ENCODE data around the gene KLHDC4.
"Not testable (repeated sequence)": the region's sequence is repeated elsewhere in the genome, so short reads cannot be mapped to it uniquely, and the experiment has no call there.

- TF ChIP-seq POLR2A, CTCF (IDR thresholded peaks at IDR 0.05): not testable (repeated sequence)
These were observed 84.7 kb downstream of the KLHDC4 start for GRCh38 chr16:87681051-87681602.
